Measurements from ENCODE around the gene SORCS1. TPM values are rescaled to one million over a fixed set of nuclear protein-coding genes. Genes with fewer than 3 reads are reported as not detected.

Gene SORCS1
- total RNA-seq, 1 donor from 2014 or later, result not detected

DNA sequence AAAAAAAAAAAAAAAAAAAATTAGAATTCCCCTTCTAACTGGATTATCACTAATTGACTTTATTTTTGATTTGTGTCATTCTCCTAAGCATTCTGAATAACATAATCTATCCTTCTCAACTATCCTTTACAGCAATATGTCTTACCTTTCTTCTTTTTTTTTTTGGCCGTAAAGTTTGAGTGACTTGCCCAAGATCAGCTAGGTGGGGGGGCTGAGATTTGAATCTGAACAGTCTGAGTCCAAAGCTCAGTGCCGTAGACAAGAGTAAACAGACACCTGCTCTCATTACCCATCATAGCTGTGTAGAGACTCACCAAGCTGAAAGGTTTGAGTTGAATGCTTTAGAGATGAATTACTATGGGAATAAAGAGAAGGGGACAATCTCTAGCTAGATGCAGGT lies 192.1 kb downstream of the SORCS1 start:
- FAIRE-seq (no peak), DNase-seq (ENCODE audit: low read depth) (no peak)
- no peak overlapping the region for H3K4me3 ChIP-seq (ENCODE audit: low read depth, low read length)
- H3K27me3 ChIP-seq (ENCODE audit: control insufficient read depth, insufficient read depth, low read length), result no peaks in the 10 kb centered on the region
- no peaks in the 10 kb centered on the region for H3K36me3 ChIP-seq (ENCODE audit: control insufficient read depth, insufficient read depth, low read length)
- TF ChIP-seq, protein P1, sequence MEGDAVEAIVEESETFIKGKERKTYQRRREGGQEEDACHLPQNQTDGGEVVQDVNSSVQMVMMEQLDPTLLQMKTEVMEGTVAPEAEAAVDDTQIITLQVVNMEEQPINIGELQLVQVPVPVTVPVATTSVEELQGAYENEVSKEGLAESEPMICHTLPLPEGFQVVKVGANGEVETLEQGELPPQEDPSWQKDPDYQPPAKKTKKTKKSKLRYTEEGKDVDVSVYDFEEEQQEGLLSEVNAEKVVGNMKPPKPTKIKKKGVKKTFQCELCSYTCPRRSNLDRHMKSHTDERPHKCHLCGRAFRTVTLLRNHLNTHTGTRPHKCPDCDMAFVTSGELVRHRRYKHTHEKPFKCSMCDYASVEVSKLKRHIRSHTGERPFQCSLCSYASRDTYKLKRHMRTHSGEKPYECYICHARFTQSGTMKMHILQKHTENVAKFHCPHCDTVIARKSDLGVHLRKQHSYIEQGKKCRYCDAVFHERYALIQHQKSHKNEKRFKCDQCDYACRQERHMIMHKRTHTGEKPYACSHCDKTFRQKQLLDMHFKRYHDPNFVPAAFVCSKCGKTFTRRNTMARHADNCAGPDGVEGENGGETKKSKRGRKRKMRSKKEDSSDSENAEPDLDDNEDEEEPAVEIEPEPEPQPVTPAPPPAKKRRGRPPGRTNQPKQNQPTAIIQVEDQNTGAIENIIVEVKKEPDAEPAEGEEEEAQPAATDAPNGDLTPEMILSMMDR (IDR thresholded peaks at IDR 0.05; ENCODE audit: insufficient read depth, low read length, severe bottlenecking), result no peak

DNA sequence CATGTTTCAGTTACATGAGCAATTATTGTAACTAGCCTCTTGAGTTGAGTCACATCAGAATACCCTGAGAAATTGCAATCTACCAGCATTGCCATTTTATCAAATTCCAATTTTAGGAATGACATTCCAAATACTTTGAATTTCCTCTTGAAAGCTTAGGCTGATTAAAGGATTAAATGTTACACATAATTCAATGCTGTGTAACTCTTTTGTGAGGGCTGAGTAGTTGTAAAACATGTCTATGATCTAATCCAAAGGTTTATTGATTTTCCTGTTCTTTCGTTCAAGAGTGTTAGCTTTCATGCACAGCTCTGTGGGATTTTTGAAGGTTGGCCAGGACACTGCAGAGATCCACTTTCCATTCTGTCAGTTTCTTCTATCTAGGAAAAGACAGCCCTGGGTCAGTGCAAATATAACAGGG lies 193.1 kb downstream of the SORCS1 start:
- TF ChIP-seq, protein P1 (IDR thresholded peaks at IDR 0.05; ENCODE audit: insufficient read depth, low read length, severe bottlenecking), result no peak
- H3K4me3 ChIP-seq (ENCODE audit: low read depth, low read length), result no peak overlapping the region
- FAIRE-seq (no peak), DNase-seq (ENCODE audit: low read depth) (no peak)
- no peaks in the 10 kb centered on the region for H3K27me3 ChIP-seq (ENCODE audit: control insufficient read depth, insufficient read depth, low read length)
- no peaks in the 10 kb centered on the region for H3K36me3 ChIP-seq (ENCODE audit: control insufficient read depth, insufficient read depth, low read length)

DNA sequence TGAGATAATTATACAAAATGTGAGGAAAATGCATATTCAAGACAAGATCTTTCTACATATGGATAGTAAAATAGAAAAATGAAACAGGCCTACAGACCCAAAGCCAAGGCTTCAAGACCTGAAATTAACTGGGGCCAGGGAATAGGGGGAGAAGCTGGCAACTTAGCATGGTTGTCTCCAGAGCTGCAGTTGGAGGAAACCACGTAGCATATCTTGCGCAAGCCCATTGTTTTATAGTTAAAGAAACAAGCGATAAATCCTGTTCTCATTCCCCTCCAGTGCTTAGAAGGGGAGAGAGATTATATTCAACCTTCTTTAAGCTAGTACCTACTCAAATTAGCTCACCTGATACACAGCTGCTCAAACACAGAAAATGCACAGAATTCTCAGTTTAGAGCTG lies 197.1 kb downstream of the SORCS1 start:
- DNase-seq (ENCODE audit: low read depth) (no peak), FAIRE-seq (no peak)
- no peaks in the 10 kb centered on the region for H3K27me3 ChIP-seq (ENCODE audit: control insufficient read depth, insufficient read depth, low read length)
- TF ChIP-seq, protein P1 (IDR thresholded peaks at IDR 0.05; ENCODE audit: insufficient read depth, low read length, severe bottlenecking), result no peak
- no peaks in the 10 kb centered on the region for H3K36me3 ChIP-seq (ENCODE audit: control insufficient read depth, insufficient read depth, low read length)
- no peak overlapping the region for H3K4me3 ChIP-seq (ENCODE audit: low read depth, low read length)

DNA sequence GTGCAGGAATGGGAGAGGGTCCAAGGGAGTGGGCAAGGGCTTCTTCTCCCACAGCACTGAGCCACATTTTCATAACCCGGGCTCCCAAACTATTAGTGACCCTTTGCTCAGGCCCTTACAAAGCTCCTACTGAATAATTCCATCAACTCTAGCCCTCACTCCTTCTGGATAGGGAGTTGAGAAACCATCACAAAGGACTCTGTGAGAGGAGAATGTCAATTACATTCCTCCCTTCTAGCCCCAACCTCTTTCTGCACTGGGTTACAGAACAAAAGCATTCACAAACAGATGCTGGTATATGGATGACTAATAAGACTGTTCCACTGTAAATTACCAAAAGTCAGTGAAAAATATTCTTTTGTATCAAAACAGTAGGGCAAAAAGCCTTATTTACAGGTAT lies 203.7 kb downstream of the SORCS1 start:
- H3K4me3 ChIP-seq (ENCODE audit: low read depth, low read length), result no peak overlapping the region
- TF ChIP-seq, protein P1 (IDR thresholded peaks at IDR 0.05; ENCODE audit: insufficient read depth, low read length, severe bottlenecking), result no peak
- no peak for DNase-seq (ENCODE audit: low read depth)
- H3K36me3 ChIP-seq (ENCODE audit: control insufficient read depth, insufficient read depth, low read length), result no peaks in the 10 kb centered on the region
- no peak for FAIRE-seq
- H3K27me3 ChIP-seq (ENCODE audit: control insufficient read depth, insufficient read depth, low read length), result no peaks in the 10 kb centered on the region

DNA sequence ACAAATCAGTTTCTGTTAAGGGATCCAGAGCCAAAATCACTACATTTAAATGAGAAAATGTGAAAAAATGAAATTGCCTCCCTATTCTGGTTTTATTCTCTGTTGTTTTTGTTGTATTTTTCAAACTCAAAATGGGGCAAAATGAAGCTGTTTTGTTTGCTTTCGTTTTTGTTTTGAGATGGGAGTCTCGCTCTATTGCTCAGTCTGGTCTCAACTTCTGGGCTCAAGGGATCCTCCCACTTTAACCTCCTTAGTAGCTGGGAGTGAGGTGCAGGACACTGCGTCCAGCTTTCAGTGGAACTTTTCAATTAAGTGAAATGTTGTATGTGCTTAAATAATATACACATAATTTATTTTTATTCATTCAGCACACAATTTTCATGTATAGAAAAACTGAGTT lies 205.0 kb downstream of the SORCS1 start:
- no peaks in the 10 kb centered on the region for H3K27me3 ChIP-seq (ENCODE audit: control insufficient read depth, insufficient read depth, low read length)
- H3K36me3 ChIP-seq (ENCODE audit: control insufficient read depth, insufficient read depth, low read length), result no peaks in the 10 kb centered on the region
- DNase-seq (ENCODE audit: low read depth), result no peak
- no peak overlapping the region for H3K4me3 ChIP-seq (ENCODE audit: low read depth, low read length)
- no peak for FAIRE-seq
- TF ChIP-seq, protein P1 (IDR thresholded peaks at IDR 0.05; ENCODE audit: insufficient read depth, low read length, severe bottlenecking), result no peak

DNA sequence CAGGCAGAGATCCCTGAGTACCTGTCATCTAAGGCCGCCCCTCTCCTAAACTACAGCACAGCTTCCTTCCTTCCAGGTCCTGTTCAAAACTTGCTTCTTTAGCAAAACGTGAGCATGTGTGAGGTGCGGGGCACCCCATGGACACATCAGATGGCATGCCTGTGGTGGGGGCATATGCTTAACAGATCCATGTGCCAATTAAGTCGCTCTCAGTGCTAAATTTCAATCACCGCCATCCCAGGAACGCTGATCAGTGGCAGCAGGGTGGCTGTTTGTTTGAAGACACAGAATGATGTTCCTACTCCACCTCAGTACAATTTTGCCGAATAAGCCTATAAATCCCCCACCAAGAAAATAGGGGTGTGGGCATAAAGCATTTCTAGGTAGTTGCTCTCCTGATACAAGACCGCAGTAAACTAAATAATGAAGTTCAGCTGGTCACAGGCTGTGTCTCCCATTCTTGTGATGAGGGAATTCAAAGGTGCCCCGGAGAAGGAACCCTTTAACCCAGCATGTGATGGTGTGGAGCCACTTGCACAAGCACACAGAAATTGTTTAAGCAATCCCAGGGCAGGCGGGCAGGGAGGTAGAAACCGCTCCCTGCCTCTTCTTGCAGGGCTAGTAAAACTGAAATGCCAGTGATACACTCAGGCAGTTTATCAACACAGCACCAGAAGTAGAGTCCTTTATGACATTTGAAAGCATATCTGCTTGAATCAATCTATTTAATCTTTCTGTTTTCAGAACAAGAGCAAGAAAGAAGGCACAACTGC lies 205.7 kb downstream of the SORCS1 start:
- TF ChIP-seq, protein P1 (IDR thresholded peaks at IDR 0.05; ENCODE audit: insufficient read depth, low read length, severe bottlenecking), result no peak
- DNase-seq (ENCODE audit: low read depth) (no peak), FAIRE-seq (no peak)
- H3K27me3 ChIP-seq (ENCODE audit: control insufficient read depth, insufficient read depth, low read length), result no peaks in the 10 kb centered on the region
- H3K36me3 ChIP-seq (ENCODE audit: control insufficient read depth, insufficient read depth, low read length), result no peaks in the 10 kb centered on the region
- H3K4me3 ChIP-seq (ENCODE audit: low read depth, low read length), result no peak overlapping the region
